Activated naive CD4-positive, alpha-beta T cell treated with anti-CD3 and anti-CD28 coated beads, Interleukin-2, amount 50 U/mL, for 16 hours (primary cell): Measurements from ENCODE around the gene RYR2.

Experiments
- DNase-seq: peaks from one replicate; pipeline ENCODE4 v3.0.0-alpha.2; 2020

Gene RYR2

GRCh38 chr1:237041795-237042525 is at the start of gene RYR2:
TSS of gene RYR2 (plus strand) at chr1:237042184. CDS start at chr1:237042522, 338 bp downstream.
- DNase-seq = no peak

- no peak for DNase-seq
Measured at GRCh38 chr1:236992449-236992848, 49.5 kb upstream of the RYR2 start.

- DNase-seq = no peak
Measured at GRCh38 chr1:236994450-236994849, 47.5 kb upstream of the RYR2 start.

GRCh38 chr1:236997361-236997760 is 44.6 kb upstream of the RYR2 start:
- DNase-seq = no peak

GRCh38 chr1:236997882-236998281 is 44.1 kb upstream of the RYR2 start:
- no peak for DNase-seq

GRCh38 chr1:236998546-236998945 is 43.4 kb upstream of the RYR2 start:
- no peak for DNase-seq

GRCh38 chr1:237000191-237000590 is 41.8 kb upstream of the RYR2 start:
- no peak for DNase-seq

GRCh38 chr1:237003516-237003915 is 38.5 kb upstream of the RYR2 start:
- no peak for DNase-seq

GRCh38 chr1:237004116-237004515 is 37.9 kb upstream of the RYR2 start, which contains the start of gene MT1HL1:
TSS of gene MT1HL1 (minus strand) at chr1:237004441. CDS start at chr1:237004372, 69 bp downstream.
- DNase-seq = no peak

- no peak for DNase-seq
Measured at GRCh38 chr1:237005674-237006073, 36.3 kb upstream of the RYR2 start.

- no peak for DNase-seq
Measured at GRCh38 chr1:237007147-237007881, 34.7 kb upstream of the RYR2 start.

- no peak for DNase-seq
Measured at GRCh38 chr1:237009611-237010010, 32.4 kb upstream of the RYR2 start.

- no peak for DNase-seq
Measured at GRCh38 chr1:237011432-237011831, 30.6 kb upstream of the RYR2 start.

GRCh38 chr1:237012361-237012760 is 29.6 kb upstream of the RYR2 start:
- DNase-seq = no peak

GRCh38 chr1:237012788-237013383 is 29.1 kb upstream of the RYR2 start:
- DNase-seq = no peak

GRCh38 chr1:237013608-237014007 is 28.4 kb upstream of the RYR2 start:
- no peak for DNase-seq

- DNase-seq = no peak
Measured at GRCh38 chr1:237016626-237017025, 25.4 kb upstream of the RYR2 start.

GRCh38 chr1:237018896-237019295 is 23.1 kb upstream of the RYR2 start:
- DNase-seq = no peak

GRCh38 chr1:237025358-237026074 is 16.5 kb upstream of the RYR2 start:
- DNase-seq = no peak

- DNase-seq = no peak
Measured at GRCh38 chr1:237029240-237029639, 12.7 kb upstream of the RYR2 start.

- DNase-seq = no peak
Measured at GRCh38 chr1:237029850-237030535, 12.0 kb upstream of the RYR2 start.

GRCh38 chr1:237031480-237031879 is 10.5 kb upstream of the RYR2 start:
- no peak for DNase-seq

- no peak for DNase-seq
Measured at GRCh38 chr1:237032029-237032428, 10.0 kb upstream of the RYR2 start.
